HK-2 (cell line): ENCODE results near the gene TNK2.
A peak's percentile ranks its signal among the peaks of the same experiment; 100 is the strongest.
"Not testable (repeated sequence)": the region's sequence is repeated elsewhere in the genome, so short reads cannot be mapped to it uniquely, and the experiment has no call there.

ENCODE experiments used
- DNase-seq: peaks from one replicate; pipeline ENCODE4 v3.0.0-alpha.2; 2018; ENCODE audit not compliant: unreplicated experiment

Gene TNK2

DNA sequence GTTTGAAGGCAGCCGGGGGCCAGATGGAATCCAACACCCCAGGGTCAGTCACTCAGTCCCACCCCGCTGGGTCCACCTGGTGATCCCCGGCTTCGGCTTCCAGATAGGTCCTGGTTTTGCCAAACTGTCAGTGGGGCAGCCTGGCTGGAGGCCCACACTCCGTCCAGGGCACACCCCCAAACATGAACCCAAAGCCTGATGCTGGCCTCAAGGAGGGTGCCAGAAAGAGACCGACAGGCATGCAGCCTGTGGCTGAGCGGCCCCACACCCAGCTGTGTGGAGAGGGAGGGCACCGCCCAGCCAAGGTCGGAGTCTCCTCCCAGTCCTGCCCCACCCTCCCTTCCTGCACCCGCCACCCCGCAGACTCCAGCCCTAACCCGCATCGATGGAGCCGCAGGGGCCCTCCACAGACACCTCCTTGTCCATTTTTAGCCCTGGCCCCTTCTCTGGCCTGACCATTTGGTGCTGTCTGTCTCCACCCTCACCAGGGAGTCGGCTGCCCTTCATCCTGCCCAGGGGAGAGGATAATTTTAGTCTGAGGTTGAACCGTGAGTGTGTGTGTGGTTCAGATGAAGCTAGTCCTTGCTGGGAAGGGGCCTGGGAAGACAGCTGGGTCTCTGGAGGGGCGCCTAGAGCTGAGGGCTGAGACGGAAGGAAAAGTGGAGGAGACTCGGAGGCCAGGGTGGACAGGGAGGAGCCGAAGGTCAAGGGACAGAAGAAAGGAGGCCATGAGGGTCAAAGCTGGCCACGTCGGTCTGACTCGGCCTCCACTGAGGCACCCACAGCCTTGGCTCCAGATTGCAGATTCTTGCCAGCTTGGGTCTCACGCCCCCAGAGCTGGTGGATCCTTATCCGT is 23.1 kb downstream of the TNK2 start:
- no peak for DNase-seq

DNA sequence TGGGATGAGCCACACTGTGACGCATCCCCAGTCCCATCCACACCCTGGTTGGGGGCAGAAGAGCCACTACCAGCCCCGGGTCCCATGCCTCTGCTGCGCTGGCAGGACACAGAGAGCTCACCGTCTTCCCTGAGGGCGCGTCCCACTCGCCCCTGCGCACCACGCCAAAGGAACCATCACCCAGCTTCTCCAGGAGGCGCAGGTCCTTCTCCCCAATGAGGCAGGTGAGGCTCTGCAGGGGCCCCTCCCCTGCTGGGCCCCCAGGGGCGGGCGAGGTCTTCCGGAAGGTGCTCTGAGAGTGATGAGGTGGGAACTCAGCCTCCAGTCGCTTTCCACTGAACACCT is 23.7 kb downstream of the TNK2 start:
- DNase-seq: no peak

DNA sequence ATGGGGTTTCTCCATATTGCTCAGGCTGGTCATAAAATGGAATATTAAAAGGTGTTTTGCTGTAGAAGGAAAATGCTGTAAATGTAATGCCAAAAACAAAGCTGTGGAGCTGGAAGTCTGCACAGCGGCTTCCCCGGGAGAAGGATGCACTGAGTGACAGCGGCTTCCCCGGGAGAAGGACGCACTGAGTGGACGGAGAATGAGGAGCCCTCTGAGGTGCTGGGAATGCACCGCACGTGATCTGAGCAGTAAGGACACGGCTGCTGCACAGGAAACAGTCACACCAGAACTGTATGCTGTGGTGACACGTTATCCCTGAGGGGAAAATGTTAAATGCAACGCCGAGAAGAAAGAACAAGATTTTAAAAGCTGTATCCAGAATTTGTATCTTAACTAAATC is 24.6 kb downstream of the TNK2 start:
- DNase-seq: no peak

DNA sequence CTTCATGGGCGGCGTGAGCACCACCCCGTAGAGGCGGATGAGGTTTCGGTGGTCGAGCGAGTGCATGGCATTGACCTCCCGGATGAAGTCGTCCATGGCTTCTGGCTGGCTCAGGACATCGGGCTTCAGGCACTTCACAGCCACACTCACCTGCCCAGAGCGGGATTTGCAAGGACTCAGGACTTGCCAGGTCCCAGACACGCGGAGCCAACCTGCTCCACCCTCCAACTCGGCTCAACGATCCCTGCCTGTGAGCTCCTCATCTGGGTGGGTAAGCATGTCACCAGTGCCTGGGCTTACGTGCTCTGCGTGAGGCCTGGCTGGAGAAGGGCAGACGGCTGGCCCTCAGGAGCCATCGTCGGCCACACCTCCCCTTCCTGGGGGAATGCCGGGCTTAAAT is 25.2 kb downstream of the TNK2 start:
- no peak for DNase-seq

DNA sequence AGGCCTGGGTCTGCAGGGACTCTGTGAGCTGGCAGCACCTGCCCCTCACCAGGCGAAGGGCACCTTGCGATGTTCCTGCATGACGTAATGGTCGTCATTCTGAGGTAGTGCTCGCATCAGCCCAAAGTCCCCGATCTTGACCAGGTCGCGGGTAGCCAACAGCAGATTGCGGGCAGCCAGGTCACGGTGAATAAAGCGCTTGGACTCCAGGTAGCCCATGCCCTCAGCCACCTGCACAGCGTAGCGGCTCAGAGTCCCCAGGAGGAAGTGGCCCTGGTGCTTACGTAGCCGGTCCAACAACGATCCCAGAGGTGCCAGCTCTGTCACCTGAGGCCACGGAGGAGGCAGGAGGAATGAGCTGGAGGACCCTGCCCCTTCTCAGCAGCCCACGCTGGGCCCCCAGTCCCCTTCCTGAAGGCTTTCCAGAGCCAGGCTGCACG is 26.3 kb downstream of the TNK2 start:
- no peak for DNase-seq

DNA sequence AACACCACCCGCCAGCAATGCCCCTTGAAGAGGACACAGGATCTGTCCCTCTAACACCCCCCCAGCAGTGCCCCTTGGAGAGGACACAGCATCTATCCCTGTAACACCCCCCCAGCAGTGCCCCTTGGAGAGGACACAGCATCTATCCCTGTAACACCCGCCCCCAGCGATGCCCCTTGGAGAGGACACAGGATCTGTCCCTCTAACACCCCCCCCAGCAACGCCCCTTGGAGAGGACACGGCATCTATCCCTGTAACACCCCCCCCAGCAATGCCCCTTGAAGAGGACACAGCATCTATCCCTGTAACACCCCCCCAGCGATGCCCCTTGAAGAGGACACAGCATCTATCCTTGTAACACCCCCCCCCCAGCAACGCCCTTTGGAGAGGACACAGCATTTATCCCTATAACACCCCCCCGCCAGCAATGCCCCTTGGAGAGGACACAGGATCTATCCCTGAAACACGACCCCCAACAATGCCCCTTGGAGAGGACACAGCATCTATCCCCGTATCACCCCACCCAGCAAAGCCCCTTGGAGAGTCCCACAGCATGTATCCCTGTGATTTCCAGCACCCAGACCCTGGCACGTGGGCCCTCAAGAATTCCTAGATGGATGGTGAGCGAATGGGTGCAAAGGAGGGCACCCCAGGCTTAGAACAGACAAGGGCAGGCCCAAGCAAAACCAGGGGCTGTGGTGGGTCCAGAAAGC is 26.9 kb downstream of the TNK2 start:
- no peak for DNase-seq

DNA sequence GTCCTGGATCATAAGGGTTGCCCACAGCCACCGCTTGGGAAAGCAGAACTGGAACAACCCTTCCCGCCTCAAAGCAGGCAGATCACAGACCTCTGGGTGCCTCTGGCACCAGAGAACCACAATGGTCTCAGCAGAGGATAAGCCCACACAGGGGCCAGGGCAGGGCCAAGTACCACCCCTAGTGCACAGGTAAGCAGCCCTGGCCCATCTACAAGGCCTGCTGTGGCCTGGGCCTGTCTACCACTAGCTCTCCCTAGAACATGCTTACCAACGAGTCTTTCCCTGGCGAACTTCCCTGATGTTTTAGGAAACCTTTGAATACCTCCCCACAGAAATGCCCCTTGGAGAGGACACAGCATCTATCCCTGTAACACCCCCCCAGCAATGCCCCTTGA is 28.3 kb downstream of the TNK2 start:
- DNase-seq: no peak

DNA sequence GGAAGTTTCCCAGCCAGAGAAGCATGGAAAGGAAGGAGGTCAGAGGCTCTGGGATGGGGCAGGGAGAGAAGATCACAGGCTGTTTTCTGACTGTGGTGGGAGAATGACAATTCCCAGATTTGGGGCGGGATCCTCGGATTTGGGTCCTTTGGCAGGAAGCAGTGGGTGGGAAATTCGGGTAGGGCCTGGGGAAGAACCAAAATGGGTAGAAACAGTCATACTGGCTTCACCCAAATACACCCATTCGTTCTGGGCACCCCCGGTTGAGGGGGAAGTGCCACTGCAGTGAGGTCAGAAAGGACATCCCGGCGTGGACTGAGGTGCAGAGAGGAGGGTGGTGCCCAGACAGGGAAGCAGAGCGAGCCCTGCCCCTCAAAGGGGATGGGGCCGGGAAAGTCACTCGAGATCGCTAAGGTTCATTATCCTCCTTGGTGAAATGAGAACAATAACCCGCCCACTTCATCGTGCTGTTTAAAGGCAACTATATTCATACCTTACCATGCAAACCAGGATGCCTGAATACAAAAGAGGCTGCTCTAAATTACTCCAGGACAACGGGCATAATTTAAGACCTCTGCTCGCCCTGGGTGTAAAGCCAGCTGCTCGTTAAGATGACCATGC is 28.8 kb downstream of the TNK2 start:
- no peak for DNase-seq

DNA sequence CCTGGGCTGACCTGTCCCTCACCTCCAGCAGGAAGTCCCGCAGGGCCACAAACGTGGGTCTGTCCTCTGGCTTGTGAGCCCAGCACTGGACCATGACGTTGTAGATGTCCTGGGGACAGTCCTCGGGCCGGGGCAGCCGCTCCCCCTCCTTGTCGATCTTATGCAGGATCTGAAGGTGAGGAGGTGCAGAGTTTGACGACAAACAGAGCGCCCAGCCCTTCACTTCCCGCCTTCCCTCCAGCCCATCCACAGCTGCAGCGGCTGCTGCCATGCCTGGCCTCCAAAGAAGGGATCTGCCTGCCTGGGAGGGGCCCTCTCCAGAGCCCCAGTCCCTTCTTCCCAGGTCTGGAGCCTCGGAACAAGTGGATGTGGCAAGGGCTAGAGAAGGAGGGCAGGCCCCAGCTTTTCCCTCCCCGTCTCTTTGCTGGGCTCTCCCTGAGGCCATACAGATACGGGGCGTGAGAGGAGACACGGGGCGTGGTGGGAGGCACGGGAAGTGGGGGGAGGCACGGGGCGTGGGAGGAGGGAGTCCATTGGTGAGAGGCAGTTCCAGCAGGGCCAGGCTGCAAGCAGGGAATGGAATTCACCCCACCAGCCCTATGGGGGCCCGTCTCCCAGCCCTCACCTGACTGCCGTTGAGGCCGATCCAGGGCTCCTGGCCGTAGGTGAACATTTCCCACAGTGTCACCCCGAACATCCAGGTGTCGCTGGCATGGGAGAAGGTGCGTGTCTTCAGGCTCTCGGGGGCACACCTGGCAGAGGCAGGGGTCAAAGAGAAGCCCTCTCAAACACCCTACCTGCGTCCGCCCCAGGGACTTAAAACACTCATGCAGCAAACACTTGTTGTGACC is 29.7 kb downstream of the TNK2 start:
- no peak for DNase-seq

DNA sequence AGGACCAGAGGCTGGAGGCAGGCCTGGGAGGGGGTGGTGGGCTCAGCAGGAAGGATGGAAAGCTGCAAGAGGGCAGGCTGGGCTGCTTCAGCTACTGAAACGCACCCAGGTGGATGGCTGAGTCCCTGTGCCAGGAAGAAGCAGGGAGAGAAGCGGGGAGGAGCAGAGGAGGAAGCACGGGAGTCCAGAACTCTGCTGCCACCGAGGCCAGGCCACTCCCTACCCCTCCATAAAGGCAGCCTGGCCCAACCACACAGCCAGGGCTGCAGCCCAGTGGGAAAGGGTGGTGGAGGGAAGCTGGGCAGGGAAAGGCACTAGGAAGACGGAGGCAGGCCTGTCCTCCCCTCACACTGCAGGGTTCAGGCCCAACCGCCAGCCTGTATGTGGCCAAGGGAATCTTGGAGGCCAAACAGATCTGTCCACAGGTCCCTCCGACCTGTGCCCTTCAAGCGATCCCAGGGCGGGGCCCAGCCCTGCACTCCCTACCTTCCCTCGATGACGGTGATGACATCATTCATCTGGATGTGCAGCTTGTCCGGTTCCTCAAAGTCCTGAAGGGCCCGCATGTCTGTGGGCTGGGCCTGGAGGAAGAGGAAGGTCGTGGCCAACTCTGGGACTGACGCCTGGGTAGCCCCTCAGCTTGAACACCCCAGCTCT is 30.5 kb downstream of the TNK2 start:
- DNase-seq: no peak

DNA sequence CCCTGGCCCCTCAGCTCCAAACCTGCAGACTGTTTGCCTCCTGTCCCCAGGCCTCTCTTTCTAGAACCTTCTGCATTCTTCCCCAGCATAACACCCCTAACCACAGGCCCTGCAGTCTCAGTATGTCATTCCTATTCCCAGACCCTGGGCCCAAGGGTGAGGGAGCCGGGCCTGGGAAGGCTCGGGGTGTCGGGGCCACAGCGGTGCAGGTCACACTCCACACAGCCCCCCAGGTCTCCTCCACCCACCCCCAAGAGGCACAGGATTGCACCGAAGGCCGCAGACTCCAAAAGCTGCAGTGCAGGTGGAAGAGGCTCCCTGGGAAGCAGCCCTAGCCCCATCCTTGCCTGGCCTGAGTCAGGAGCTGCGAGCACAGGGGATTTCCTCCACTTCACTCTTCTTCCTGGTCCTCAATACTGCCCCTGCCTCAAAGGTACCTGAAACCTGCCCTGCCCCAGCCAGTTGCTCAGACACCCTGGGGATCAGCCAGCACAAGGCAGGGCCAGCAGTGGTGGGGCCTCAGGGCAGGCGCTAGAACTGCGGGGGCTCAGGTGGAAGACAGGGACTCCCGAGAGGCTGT is 31.1 kb downstream of the TNK2 start:
- DNase-seq: no peak

DNA sequence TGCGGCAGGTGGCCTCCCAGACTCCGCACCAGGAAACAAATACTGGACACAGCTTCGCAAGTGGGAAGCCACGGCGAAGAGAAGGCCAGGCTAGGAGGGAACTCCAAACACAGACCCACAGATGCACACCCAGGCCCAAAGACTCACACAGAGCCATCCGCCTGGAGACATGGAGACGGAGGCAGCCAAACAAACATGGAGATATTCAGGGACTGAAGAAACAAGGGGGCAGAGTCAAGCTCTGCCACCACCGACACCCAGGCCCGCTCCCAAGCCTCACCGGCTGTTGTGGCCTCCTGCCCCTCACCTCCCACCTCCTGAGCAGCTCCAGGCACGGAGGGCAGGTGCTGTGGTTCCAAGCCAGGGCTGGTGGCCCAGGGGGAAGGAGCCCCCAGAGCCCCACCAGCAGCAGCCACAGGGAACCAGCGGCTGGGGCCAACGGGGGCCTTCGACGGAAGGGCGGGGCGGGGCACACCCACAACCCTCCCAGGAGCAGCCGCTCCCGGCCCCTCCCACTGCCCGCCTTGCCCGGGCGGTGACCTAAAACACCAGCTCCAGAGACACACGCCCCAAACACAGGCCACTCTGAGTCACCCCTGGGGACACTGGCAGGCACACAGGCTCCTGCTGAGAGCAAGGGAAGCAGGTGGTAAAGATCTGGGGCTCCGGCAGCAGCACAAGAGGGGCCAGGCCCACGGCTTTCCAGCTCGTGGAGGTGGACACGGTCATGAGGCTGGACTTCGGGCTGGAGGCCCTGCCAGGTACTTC is 31.9 kb downstream of the TNK2 start:
- DNase-seq: no peak

DNA sequence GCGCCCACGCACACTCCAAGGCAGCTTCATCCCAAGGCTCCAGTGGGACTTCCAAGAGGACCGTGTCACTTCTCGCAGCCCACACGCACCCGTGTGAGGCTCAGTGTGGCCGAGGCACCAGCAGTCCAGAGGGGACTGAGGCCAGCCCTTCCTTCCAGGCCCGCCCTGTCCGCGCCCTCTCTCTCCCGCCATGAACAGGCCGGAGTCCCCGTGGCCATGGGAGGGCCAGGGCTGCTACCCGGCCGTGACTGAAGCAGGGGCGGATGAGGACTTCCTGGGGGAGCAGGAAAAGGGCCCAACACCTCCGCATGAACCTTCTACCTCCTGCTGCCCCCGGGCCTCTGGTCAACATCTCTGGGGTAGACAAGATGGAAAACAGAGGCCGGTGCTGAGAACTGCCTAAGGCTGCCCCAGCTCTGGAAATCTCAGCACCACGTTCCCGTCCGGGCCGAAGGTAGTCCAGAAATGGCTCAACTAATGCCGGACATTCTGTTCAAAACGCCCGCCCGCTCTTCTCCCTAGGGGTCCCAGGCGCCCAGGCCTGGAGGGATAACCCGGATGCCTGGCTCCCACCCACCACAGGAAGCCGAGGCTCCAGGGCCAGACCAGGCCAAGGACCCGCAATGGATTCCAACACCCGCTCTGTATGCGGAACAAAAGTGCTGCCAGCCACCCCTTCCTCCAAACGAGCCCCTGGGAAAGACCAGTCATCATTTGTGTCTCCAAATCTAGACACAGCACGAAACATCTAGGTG is 32.7 kb downstream of the TNK2 start:
- DNase-seq: no peak

DNA sequence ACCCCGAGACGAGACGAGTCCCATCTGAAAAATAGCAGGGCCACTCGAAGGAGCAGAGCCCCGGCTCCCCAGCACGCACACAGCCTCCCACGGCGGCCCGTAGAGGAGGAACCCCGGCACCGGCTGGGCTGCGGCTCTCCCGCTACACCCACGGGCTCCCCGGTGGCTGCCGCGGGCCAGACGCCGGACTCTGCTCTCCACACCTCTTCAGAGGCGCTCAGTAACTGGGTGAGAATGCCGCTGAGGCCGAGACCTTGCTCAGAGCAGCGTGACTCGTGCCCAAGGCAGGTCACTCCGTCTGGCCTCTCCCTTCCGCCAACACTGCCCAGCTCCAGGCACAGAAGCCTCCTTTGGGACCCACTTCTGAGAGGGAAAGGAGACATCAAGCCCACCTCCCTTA is 34.4 kb downstream of the TNK2 start:
- DNase-seq: peak; percentile 72

DNA sequence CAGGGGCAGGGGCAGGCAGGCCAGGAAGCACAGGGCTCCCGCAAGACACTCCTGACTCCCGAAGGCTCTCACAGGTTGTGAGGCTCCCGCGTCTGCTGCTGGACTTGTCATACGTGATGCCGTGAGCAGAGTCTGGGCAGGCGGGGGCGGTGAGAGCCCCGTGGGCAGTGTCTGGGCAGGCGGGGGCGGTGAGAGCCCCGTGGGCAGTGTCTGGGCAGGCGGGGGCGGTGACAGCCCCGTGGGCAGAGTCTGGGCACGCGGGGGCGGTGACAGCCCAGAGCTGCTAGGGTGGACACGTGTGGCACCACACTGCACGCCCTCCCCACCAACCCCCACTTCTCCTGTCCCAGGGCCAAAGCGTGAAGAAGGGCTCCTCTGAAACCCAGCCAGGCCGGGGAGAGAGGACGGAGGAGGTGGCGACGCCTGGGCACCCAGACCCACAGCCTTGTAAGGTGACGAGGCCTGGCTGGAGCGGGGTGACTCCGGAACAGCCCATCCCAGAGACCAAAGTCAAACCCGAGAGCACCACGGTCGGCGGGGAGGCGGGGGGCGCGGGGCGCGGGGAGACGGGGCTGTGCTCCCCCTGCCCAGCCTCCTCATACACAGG is 35.0 kb downstream of the TNK2 start:
- DNase-seq: no peak

DNA sequence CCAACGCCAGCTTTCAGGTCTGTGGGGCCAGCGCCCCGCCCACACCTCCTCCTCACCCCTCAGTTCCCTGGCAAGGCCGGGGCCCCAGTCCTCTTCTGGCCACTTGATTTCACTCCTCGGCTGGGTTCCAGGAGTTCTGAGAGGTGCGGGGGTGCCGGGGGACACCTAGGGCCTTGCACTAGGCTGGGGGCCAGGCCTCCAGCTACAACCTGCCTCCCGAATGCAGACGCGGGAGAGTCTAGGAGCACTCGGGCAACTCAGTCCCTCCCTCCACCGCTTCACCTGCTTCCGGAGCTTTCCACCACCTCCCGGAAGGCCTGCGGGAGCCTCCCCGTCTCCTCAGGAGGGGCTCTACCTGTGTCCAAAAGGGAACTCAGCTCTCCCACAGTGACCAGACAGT is 35.6 kb downstream of the TNK2 start:
- DNase-seq: no peak

DNA sequence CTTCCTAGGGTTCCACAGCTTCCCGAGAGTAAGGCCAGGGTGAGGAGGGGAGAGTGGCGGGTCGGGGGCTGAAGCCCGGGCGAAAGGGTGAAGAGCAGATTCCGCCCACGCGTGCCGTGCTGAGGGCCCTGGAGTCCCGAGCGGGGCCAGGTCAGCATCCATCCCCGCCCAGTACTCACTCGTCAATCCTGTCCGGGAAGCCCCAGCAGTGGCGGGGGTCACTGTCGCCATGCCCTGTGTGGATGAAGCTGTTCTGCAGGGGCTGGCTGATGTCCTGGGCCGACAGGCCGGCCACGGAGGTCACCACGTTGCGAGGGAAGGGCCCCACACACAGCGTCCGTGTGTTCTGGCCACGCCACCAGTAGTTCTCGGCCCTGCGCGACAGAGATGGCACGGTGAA is 36.3 kb downstream of the TNK2 start:
- no peak for DNase-seq

DNA sequence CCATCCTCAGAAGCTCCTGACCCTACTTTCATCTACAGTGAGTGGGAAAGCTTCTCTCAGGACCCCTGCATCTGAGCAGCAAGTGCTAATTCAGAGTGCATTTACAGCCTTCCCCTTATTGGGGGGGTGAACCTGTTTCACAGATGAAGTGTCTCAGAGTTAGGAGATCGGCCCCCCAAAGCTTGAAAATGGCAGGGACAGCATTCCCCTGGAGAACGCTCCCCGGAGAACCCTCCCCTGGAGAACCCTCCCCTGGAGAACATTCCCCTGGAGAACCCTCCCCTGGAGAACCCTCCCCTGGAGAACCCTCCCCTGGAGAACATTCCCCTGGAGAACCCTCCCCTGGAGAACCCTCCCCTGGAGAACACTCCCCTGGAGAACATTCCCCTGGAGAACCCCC is 36.7 kb downstream of the TNK2 start:
- not testable (repeated sequence) for DNase-seq

DNA sequence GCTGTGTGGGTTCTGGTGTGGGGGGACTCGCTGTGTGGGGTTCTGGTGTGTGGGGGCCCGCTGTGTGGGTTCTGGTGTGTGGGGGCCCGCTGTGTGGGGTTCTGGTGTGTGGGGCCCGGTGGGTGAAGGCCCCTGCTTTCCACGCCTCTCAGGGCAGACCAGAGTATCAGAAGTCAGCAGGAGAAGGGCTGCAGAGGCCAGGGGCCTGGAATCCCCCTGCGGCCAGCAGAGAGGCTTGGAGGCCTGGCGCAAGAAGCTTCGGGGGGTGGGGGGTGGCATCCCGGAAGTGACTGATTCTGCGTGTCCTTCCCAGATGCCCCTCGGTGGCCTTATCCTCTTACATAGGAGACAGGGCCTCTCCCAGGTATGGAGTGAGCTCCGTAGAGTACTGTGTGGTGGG is 37.4 kb downstream of the TNK2 start:
- DNase-seq: no peak
